ENCODE data around the gene KCNQ1. TPM values are rescaled to one million over a fixed set of nuclear protein-coding genes. Genes with fewer than 3 reads are reported as not detected.

Gene KCNQ1
- total and polyA plus RNA-seq, 2 of the 13 experiments (the other 11 are each of a cell fraction or from before 2014, with no cell fraction given), result 0.02 to 0.08 TPM

DNA sequence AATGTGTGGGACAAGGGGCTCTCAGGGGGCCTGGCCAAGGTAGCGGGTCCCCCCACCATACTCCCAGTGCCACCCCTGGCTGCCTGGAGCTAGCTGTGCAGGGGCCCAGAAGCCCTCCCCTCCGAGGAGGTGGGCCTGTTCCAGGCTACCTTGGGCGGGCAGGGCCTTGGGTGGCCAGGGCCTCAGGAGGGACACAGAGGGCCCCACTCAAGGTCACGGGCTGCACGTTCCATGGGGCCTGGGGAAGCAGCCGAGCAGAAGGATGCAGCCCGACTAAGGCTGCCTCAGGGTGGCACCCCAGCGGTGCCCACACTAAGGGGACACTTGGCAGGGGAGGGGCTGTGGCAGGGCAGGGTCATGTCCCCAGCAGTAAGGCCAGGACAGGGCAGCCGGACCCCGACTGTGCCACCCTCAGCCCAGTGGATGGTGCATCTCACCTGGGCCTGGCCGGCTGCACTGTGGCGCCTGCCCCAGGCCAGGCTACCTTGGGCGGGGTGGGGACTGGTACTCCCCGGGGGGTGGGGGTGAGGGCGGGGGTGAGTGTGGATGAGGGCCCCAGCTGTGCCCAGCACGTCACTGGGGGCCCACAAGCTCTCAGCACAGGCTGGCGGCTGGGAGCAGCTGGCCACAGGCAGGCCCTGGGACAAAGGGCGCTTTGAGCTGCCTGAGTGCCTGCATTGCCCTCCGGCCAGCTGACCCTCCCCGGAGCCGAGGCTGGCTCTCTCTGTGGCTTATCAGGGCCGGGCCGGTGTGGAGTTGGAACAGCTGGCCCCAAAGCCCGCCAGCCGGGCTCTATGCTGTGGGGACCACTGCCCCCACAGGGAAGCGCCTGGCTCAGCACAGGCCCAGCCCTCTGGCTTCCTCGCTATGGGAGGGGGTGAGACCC is 117.1 kb downstream of the KCNQ1 start (continued):
- TF ChIP-seq ZNF737 (CRISPR knock-in tag; IDR thresholded peaks at IDR 0.05; ENCODE audit: borderline replicate concordance) (no peak), ZNF780A (CRISPR knock-in tag; IDR thresholded peaks at IDR 0.05) (no peak), ZNF232 (CRISPR knock-in tag; IDR thresholded peaks at IDR 0.05; ENCODE audit: borderline replicate concordance) (no peak), ARNT (IDR thresholded peaks at IDR 0.05) (no peak), ISX (CRISPR knock-in tag; conservative IDR thresholded peaks at IDR 0.05) (no peak), SUZ12 (IDR thresholded peaks at IDR 0.05; ENCODE audit: low read depth, low read length) (no peak), KDM2A (CRISPR knock-in tag; IDR thresholded peaks at IDR 0.05; ENCODE audit: borderline replicate concordance, low read depth) (peak; percentile 42; the same call in 1 of the 2 replicates), PRMT3 (CRISPR knock-in tag; IDR thresholded peaks at IDR 0.05; ENCODE audit: borderline replicate concordance, low read depth) (no peak), MAZ (IDR thresholded peaks at IDR 0.05; ENCODE audit: borderline replicate concordance, low read depth, low read length) (peak; percentile 48; the same call in 1 of the 2 replicates), MAZ (CRISPR knock-in tag; IDR thresholded peaks at IDR 0.05; ENCODE audit: low read depth) (peak; percentile 43; the same call in 1 of the 2 replicates), NRL (CRISPR knock-in tag; IDR thresholded peaks at IDR 0.05; ENCODE audit: borderline replicate concordance) (0 out of 2 replicates have a peak, but pooled peaks have one; percentile 25), NFIB (CRISPR knock-in tag; IDR thresholded peaks at IDR 0.05; ENCODE audit: borderline replicate concordance) (no peak), HDAC2 (CRISPR knock-in tag; IDR thresholded peaks at IDR 0.05) (no peak), ZNF75D (CRISPR knock-in tag; IDR thresholded peaks at IDR 0.05; ENCODE audit: borderline replicate concordance) (no peak), ZNF263 (CRISPR knock-in tag; IDR thresholded peaks at IDR 0.05) (no peak), ZSCAN12 (CRISPR knock-in tag; IDR thresholded peaks at IDR 0.05) (no peak), HOXA3 (CRISPR knock-in tag; IDR thresholded peaks at IDR 0.05) (no peak; the same call in 1 of the 2 replicates), ZNF256 (CRISPR knock-in tag; conservative IDR thresholded peaks at IDR 0.05) (no peak), YEATS2 (CRISPR knock-in tag; IDR thresholded peaks at IDR 0.05; ENCODE audit: borderline replicate concordance) (peak; percentile 26; the same call in 1 of the 2 replicates), KLF6 (CRISPR knock-in tag; IDR thresholded peaks at IDR 0.05) (no peak), ZNF674 (CRISPR knock-in tag; IDR thresholded peaks at IDR 0.05; ENCODE audit: low read depth) (no peak), ZNF264 (CRISPR knock-in tag; IDR thresholded peaks at IDR 0.05) (no peak), HNF4A (CRISPR knock-in tag; IDR thresholded peaks at IDR 0.05) (peak; percentile 70)
- TF ChIP-seq, protein P1, sequence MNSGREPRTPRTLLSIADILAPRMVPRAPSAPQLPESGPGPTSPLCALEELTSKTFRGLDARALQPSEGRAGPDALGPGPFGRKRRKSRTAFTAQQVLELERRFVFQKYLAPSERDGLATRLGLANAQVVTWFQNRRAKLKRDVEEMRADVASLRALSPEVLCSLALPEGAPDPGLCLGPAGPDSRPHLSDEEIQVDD (CRISPR knock-in tag; IDR thresholded peaks at IDR 0.05; ENCODE audit: borderline replicate concordance), result no peak
- TF ChIP-seq, protein P2, sequence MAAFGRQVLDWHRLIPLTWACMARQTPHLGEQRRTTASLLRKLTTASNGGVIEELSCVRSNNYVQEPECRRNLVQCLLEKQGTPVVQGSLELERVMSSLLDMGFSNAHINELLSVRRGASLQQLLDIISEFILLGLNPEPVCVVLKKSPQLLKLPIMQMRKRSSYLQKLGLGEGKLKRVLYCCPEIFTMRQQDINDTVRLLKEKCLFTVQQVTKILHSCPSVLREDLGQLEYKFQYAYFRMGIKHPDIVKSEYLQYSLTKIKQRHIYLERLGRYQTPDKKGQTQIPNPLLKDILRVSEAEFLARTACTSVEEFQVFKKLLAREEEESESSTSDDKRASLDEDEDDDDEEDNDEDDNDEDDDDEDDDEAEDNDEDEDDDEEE (CRISPR knock-in tag; IDR thresholded peaks at IDR 0.05), result 0 out of 2 replicates have a peak, but pooled peaks have one; percentile 28
- TF ChIP-seq, protein P3, sequence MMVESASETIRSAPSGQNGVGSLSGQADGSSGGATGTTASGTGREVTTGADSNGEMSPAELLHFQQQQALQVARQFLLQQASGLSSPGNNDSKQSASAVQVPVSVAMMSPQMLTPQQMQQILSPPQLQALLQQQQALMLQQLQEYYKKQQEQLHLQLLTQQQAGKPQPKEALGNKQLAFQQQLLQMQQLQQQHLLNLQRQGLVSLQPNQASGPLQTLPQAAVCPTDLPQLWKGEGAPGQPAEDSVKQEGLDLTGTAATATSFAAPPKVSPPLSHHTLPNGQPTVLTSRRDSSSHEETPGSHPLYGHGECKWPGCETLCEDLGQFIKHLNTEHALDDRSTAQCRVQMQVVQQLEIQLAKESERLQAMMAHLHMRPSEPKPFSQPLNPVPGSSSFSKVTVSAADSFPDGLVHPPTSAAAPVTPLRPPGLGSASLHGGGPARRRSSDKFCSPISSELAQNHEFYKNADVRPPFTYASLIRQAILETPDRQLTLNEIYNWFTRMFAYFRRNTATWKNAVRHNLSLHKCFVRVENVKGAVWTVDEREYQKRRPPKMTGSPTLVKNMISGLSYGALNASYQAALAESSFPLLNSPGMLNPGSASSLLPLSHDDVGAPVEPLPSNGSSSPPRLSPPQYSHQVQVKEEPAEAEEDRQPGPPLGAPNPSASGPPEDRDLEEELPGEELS (CRISPR knock-in tag; IDR thresholded peaks at IDR 0.05), result peak; percentile 20; the same call in 1 of the 2 replicates

Data from HepG2 (cell line).